WTC11 (cell line): ENCODE results near the gene TCF12. TPM values are rescaled to one million over a fixed set of nuclear protein-coding genes. Genes with fewer than 3 reads are reported as not detected.

Source experiments
- ATAC-seq: fragments of 200-7000 bp; cut with Tn5 transposase; 2 replicates; pipeline ENCODE4 v1.10.0; 2021; ENCODE audit warnings: mild to moderate bottlenecking, moderate library complexity
- CTCF ChIA-PET: fragments of 300-600 bp; sonication (Branson Sonifier 250); formaldehyde crosslinking; loops from one replicate; lab custom pipeline; 2021; ENCODE audit warnings: antibody characterized with exemption; lab: Charles Lee
- POLR2A ChIA-PET: fragments of 350-600 bp; sonication (Branson Sonifier 250); formaldehyde crosslinking; loops from one replicate; lab custom pipeline; 2021; ENCODE audit warnings: antibody characterized with exemption; lab: Charles Lee
- DNase-seq: peaks from one replicate; pipeline ENCODE4 v3.0.0; 2021; ENCODE audit warnings: low spot score
- H3K27ac Mint-ChIP-seq: 2 replicates; pipeline ENCODE4 v1.8.0; 2021; ENCODE audit warnings: mixed read lengths
- H3K27me3 Mint-ChIP-seq: 2 replicates; pipeline ENCODE4 v1.8.0; 2021; ENCODE audit warnings: low read depth, mild to moderate bottlenecking, moderate library complexity, mixed read lengths
- H3K36me3 Mint-ChIP-seq: 2 replicates; pipeline ENCODE4 v1.8.0; 2021; ENCODE audit warnings: mixed read lengths
- H3K4me1 Mint-ChIP-seq: 2 replicates; pipeline ENCODE4 v1.8.0; 2022; ENCODE audit warnings: mixed read lengths
- H3K4me3 Mint-ChIP-seq: 2 replicates; pipeline ENCODE4 v1.8.0; 2021; ENCODE audit warnings: mild to moderate bottlenecking, moderate library complexity, mixed read lengths
- H3K9me3 Mint-ChIP-seq: 2 replicates; pipeline ENCODE4 v1.8.0; 2021; ENCODE audit warnings: mixed read lengths
- AFF4 ChIP-seq: sonication (generic); formaldehyde crosslinking; IDR thresholded peaks from 2 replicates; pipeline ENCODE4 v1.8.1; 2023; ENCODE audit warnings: mild to moderate bottlenecking, missing genetic modification reagents, borderline replicate concordance
- ARID4B ChIP-seq: sonication (generic); formaldehyde crosslinking; IDR thresholded peaks from 2 replicates; pipeline ENCODE4 v1.8.0; 2023; ENCODE audit warnings: missing genetic modification reagents, mild to moderate bottlenecking, borderline replicate concordance
- ATF2 ChIP-seq: sonication (generic); formaldehyde crosslinking; IDR thresholded peaks from 2 replicates; pipeline ENCODE4 v1.8.1; 2022; ENCODE audit warnings: low read depth, missing genetic modification reagents, borderline replicate concordance
- CDX4 ChIP-seq: fragments of 250-450 bp; sonication (Bioruptor Pico); IDR thresholded peaks from 2 replicates; pipeline ENCODE4 v1.9.0; 2021; ENCODE audit warnings: moderate library complexity, mild to moderate bottlenecking, inconsistent platforms, borderline replicate concordance
- ELF4 ChIP-seq: sonication (generic); formaldehyde crosslinking; IDR thresholded peaks from 2 replicates; pipeline ENCODE4 v1.8.1; 2022; ENCODE audit warnings: low read depth, mild to moderate bottlenecking, moderate library complexity, missing genetic modification reagents
- ESRRA ChIP-seq: sonication (generic); formaldehyde crosslinking; IDR thresholded peaks from 2 replicates; pipeline ENCODE4 v1.8.1; 2022; ENCODE audit warnings: mild to moderate bottlenecking, missing genetic modification reagents, borderline replicate concordance
- FOXP1 ChIP-seq: sonication (generic); formaldehyde crosslinking; IDR thresholded peaks from 2 replicates; pipeline ENCODE4 v1.8.0; 2022; ENCODE audit warnings: missing genetic modification reagents, mild to moderate bottlenecking, moderate library complexity, borderline replicate concordance
- GABPB1 ChIP-seq: sonication (generic); formaldehyde crosslinking; IDR thresholded peaks from 2 replicates; pipeline ENCODE4 v1.8.1; 2023; ENCODE audit warnings: mild to moderate bottlenecking, missing genetic modification reagents
- HMGXB4 ChIP-seq: sonication (generic); formaldehyde crosslinking; IDR thresholded peaks from 2 replicates; pipeline ENCODE4 v1.8.1; 2023; ENCODE audit warnings: mild to moderate bottlenecking, moderate library complexity, missing genetic modification reagents
- NFYB ChIP-seq: sonication (generic); formaldehyde crosslinking; conservative IDR thresholded peaks from 2 replicates; pipeline ENCODE4 v1.8.0; 2022; ENCODE audit warnings: low read depth, missing genetic modification reagents
- RELA ChIP-seq: sonication (generic); formaldehyde crosslinking; IDR thresholded peaks from 2 replicates; pipeline ENCODE4 v1.8.1; 2022; ENCODE audit warnings: missing genetic modification reagents, mild to moderate bottlenecking, borderline replicate concordance
- RORB ChIP-seq: fragments of 250-450 bp; sonication (Bioruptor Pico); IDR thresholded peaks from 2 replicates; pipeline ENCODE4 v1.9.0; 2021; ENCODE audit warnings: mild to moderate bottlenecking
- TEAD4 ChIP-seq: sonication (generic); formaldehyde crosslinking; IDR thresholded peaks from 2 replicates; pipeline ENCODE4 v1.8.0; 2022; ENCODE audit warnings: mild to moderate bottlenecking, missing genetic modification reagents
- TP53 ChIP-seq: sonication (generic); formaldehyde crosslinking; IDR thresholded peaks from 2 replicates; pipeline ENCODE4 v1.8.1; 2023; ENCODE audit warnings: mild to moderate bottlenecking, missing genetic modification reagents
- ZBTB43 ChIP-seq: sonication (generic); formaldehyde crosslinking; IDR thresholded peaks from 2 replicates; pipeline ENCODE4 v1.8.1; 2023; ENCODE audit warnings: mild to moderate bottlenecking, missing genetic modification reagents
- ZNF263 ChIP-seq: sonication (generic); formaldehyde crosslinking; IDR thresholded peaks from 2 replicates; pipeline ENCODE4 v1.8.1; 2022; ENCODE audit warnings: low read depth, mild to moderate bottlenecking, moderate library complexity, missing genetic modification reagents
- total RNA-seq: library from RNA; stranded (reverse); gene quantifications from 3 replicates; pipeline ENCODE4 v1.2.3, GENCODE V29; 2021

The TCF12 gene
- total RNA-seq, 1 experiment from 2014 or later: 73.2 TPM

- TF ChIP-seq ARID4B (CRISPR knock-in tag) (no peak), TP53 (CRISPR knock-in tag) (no peak), FOXP1 (CRISPR knock-in tag) (no peak), TEAD4 (CRISPR knock-in tag) (no peak)
Measured at GRCh38 chr15:57329582-57330367, 411.3 kb downstream of the TCF12 start (continued).

- H3K4me1 Mint-ChIP-seq: peaks cover 6% of the 10 kb centered on the region; the same call in 1 of the 2 replicates
- H3K9me3 Mint-ChIP-seq: no peaks in the 10 kb centered on the region
- H3K4me3 Mint-ChIP-seq: no peak overlapping the region
- no peaks in the 10 kb centered on the region for H3K36me3 Mint-ChIP-seq
- no peak for TF ChIP-seq GABPB1 (CRISPR knock-in tag)
- ChIA-PET CTCF (interaction anchor here (0.8 to 2.1 kb wide), 8 partner anchors 10 to 840 kb away, joined by 3 to 10 read pairs (median 4); no protein-coding TSS in a partner anchor), POLR2A (no interaction called here)
- no peaks in the 10 kb centered on the region; the same call in 1 of the 2 replicates for H3K27me3 Mint-ChIP-seq
- no peak for DNase-seq
- ATAC-seq: no peak
- no peak overlapping the region for H3K27ac Mint-ChIP-seq
Measured at GRCh38 chr15:57330619-57331340, 412.3 kb downstream of the TCF12 start.

GRCh38 chr15:57332326-57332725, 413.9 kb downstream of the TCF12 start:
- Mint-ChIP-seq H3K27ac (no peak overlapping the region), H3K27me3 (no peaks in the 10 kb centered on the region; the same call in 1 of the 2 replicates), H3K4me1 (peaks cover 6% of the 10 kb centered on the region; the same call in 1 of the 2 replicates), H3K4me3 (no peak overlapping the region), H3K36me3 (no peaks in the 10 kb centered on the region), H3K9me3 (no peaks in the 10 kb centered on the region)
- ATAC-seq (no peak), DNase-seq (no peak)
- POLR2A ChIA-PET: interaction anchor here (0.6 kb wide), 1 partner anchor 109 kb away, joined by 6 read pairs; no protein-coding TSS in a partner anchor
- CTCF ChIA-PET: interaction anchor here (1.1 to 2.1 kb wide), 5 partner anchors 9 to 222 kb away, joined by 3 to 10 read pairs (median 5); no protein-coding TSS in a partner anchor
- TF ChIP-seq AFF4 (CRISPR knock-in tag): no peak
- no peak for TF ChIP-seq ATF2 (CRISPR knock-in tag)
- no peak for TF ChIP-seq NFYB (CRISPR knock-in tag)
- no peak for TF ChIP-seq ESRRA (CRISPR knock-in tag)
- TF ChIP-seq ZBTB43 (CRISPR knock-in tag): no peak
- no peak for TF ChIP-seq CDX4 (CRISPR knock-in tag)
- no peak for TF ChIP-seq ZNF263 (CRISPR knock-in tag)
- no peak for TF ChIP-seq ELF4 (CRISPR knock-in tag)
- TF ChIP-seq HMGXB4 (CRISPR knock-in tag): no peak
- TF ChIP-seq RELA (CRISPR knock-in tag): no peak
- no peak for TF ChIP-seq RORB (CRISPR knock-in tag)
